Skeletal muscle cell (primary cell): ENCODE data around the gene DPP9.
"Not testable (repeated sequence)": the region's sequence is repeated elsewhere in the genome, so short reads cannot be mapped to it uniquely, and the experiment has no call there.

Experiments
- DNase-seq: peaks from one replicate; pipeline ENCODE4 v3.0.0-alpha.2; 2010; ENCODE audit warnings: low read depth
- H3K4me3 ChIP-seq: 2 replicates; pipeline ENCODE4 v1.5.1; 2011; ENCODE audit warnings: low read depth, mild to moderate bottlenecking, control low read depth, low read length, moderate library complexity

DPP9 gene

DNA sequence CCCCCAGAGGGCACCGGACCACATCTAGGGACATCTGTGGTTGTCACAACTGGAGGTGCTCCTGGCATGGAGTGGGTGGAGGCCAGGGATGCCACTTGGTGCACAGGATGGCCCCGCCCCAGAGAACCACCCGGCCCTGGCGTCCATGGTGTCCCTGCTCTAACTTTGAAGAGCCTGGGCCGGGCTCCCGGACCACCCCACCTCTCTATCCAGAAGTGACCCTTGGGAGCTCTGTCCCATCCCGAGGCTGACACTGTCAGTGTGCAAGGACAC lies 30.6 kb downstream of the DPP9 start:
- DNase-seq = no peak
- no peak overlapping the region for H3K4me3 ChIP-seq

DNA sequence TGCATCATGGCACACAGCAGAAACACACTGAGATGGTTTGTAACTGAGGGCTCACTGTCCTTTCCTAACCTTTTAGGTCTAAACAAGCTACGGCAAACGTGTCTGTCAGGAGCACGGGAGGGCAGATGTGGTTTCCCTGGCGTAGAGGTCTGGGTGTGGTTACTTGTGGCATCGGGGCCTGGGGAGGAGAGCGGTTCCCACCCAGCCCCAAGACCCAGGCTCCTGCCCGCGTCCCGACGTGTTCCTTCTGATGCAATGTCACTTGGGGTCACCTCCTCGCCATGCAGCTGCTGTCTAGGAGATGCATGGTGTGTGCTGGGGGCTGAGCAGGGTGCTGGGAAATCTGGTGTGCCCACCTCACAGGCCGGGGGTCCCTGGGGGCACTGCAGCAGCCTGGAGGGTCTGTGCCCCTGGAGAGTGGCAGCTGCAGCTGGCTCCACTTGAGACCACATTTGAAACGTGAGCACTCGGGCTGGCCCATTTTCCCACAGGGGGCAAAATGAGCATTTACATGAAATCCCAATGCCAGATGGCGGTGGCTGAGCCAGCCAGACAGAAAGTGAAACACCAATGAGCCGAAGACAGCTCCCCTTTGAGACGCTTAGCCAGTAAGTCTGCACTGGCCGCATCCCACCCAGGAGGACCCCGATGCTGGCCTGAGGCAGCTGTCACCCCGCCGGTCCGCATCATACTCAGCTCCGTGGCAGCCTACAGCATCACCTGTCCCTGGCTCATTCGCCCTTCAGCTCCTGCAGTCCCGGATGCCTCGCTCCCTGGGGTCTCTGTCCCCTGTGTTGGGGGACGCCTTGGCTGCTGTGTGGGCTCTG lies 31.2 kb downstream of the DPP9 start:
- no peak for DNase-seq
- no peak overlapping the region for H3K4me3 ChIP-seq

DNA sequence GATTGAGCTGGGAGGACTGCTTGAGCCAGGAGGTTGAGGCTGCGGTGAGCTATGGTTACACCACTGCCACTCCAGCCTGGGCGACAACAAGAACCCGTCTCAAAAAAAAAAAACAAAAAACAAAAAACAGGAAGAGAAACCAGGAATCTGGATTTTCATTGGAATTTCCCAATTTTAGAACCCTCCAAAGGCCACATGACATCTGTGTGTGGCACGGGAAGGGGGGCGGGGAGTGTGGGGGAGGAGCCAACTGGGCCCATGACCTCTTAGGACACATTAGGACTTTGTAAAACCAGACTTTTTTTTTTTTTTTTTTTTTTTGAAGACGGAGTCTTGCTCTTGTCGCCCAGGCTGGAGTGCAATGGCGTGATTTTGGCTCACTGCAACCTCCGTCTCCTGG lies 32.3 kb downstream of the DPP9 start:
- no peak overlapping the region for H3K4me3 ChIP-seq
- no peak for DNase-seq

DNA sequence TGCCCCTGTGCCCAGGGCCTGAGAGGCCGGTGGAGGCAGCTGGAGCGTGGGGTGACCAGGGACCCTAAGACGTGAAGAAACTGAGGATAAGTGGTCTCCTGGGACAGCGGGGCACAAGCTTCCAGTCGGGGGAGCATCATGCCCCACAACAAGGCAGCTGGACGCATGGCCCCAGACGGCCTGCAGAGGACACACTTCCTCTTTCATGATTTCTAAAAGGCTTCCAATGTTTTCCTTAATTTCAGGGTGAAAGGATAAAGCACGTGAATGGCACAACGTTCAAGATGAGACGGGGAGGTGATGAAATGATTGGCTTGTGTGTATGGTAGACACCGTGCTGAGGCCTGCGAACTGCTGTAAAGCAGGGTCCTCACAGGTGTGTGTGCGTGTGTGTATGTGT lies 33.3 kb downstream of the DPP9 start:
- no peak overlapping the region for H3K4me3 ChIP-seq
- no peak for DNase-seq

DNA sequence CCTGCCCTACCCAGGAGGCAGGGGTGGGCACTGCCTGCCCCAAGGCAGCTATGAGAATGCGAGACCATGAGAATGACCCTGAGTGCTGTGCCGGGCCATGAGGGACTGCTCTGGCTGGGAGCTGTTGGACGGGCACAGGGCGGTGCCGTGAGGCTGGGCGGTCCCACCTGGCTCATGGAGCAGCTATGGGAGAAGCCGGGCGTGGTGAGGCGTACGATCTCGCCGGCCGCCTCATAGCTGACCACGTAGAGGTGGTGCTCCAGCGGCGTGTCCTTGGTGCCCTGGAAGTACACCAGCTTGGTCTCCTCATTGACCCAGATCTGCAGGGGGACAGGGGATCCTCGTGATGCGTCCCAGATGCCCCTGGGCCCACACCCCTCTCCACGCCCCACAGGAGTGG lies 34.2 kb downstream of the DPP9 start:
- no peak overlapping the region for H3K4me3 ChIP-seq
- no peak for DNase-seq

DNA sequence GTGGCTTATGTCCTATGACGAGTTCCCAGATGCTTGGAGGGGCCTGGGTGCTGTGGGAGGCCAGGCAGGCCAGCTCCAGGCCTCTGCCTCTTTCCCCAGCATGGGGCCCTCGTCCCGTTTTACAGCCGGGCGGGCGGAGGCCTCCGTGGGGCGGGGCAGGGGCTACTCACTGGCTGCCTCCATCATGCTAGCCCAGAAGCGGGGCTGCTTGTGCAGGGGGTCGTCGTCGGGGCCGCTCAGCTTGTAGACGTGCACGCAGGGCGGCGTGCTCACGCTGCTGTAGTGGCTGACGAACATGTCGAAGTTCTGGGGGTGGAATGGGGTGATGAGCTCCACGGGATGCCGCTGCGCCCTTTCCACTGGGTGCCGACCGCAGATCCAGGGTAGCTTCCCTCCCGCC lies 35.1 kb downstream of the DPP9 start:
- no peak for DNase-seq
- H3K4me3 ChIP-seq = no peak overlapping the region

DNA sequence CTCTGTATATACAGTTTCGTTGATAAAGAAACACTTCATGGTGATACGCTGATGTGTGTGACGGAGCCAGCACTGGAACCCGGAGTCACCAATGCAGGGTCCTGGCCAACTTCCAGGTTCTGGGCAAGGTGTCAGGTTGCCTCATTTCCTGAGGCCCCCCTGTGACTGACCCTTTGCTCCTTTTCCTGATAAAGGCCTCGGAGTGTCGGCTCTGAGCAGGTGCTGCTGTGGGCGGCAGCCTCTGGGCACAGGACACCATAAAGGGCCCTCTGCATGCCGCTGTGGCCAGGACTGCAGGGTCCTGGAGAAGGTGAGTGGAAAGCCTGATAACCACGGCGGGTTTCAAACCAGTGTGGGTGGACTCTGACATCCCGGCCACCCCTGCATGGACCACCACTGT lies 36.2 kb downstream of the DPP9 start:
- DNase-seq = no peak
- H3K4me3 ChIP-seq = no peak overlapping the region

DNA sequence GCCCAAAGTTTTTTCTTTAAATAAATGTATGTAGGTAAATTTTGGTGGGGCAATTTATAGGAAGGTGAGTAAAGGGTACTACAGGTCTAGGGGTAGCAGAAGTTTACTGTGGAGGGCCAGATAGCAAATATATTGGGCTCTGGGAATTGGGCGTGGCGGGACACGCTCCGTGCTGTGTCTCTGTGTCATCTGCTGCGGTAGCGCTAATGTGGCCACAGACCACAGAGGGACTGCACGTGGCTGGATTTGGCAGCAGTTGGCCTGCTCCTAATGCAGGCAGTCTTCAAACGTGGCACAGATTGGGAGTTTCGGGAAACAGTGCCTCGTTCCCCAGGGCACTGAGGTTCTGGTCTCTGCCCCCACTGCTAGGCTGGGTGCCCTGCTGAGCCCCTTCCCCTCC lies 36.9 kb downstream of the DPP9 start:
- DNase-seq = no peak
- H3K4me3 ChIP-seq = no peak overlapping the region

DNA sequence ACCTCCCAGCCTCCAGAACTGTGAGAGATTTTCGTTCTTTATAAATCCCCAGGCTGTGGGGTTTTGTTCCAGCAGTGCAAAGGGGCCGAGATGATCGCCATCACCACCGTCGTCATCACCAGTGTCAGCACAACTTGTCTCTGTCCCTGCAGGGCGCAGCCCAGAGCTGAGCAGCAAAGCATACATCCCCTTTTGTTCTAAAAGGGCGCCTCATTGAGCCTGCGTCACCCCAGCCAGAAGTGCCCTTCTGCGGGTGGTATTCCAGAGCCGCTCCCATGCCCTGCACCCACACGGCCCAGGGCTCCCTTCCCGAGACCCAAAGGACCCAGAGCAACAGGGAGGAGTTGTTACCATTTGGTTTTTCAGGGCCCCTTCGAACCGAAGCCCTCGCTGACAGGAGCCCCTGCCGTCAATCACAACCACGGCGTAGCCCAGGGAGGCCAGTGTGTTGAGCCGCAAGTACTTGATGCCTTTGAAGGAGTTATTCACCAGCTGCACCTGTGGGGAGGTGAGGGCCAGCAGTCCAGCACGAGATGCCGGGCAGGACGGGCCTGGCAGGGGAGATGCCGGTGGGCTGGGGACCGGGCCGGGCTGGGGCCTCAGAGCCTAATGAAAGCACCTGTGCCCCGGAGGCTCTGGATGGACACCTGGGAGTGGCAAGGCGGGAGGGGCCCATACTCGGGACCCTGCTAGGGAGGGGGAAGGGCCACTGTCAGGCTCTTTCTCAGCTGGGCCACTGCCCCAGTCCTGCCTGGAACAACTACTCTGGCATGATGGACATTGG lies 39.1 kb downstream of the DPP9 start:
- no peak overlapping the region for H3K4me3 ChIP-seq
- no peak for DNase-seq

DNA sequence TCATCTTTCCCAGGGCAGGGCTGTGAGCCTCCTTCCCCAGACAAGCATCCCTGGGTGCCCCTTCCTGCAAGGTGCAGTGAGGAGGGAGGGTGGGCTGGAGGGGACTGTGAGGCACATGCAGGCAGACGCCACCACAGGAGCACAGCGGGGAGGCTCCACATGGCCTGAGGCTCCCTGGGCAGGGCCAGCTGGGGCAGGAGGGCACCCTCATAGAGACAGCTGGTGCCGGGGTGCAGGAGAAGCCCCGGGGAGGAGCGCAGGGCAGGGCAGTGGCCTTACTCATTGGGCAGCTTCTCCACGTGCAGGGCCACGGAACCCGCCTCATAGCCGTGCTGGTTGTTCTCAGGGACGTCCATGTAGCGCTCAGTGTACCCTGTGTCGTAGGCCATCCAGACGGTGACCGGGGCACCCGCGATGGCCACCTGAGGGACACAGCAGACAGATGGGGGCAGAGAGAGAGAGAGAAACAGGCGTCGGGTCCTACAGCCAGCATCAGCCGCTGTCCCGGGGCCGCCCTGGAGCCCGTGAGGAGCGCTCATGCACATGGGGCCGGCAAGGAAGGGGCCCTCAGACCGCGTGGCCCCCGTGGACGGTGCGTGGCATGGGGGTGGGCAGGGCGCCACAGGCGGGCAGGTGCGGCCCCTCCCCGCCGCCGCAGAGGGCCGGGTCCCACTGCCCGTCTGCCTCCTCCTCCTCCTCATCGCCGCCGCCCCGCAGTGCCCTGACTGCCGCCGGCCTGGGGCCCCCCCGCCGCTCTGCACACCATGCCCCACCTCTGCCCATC lies 41.0 kb downstream of the DPP9 start:
- DNase-seq = no peak

DNA sequence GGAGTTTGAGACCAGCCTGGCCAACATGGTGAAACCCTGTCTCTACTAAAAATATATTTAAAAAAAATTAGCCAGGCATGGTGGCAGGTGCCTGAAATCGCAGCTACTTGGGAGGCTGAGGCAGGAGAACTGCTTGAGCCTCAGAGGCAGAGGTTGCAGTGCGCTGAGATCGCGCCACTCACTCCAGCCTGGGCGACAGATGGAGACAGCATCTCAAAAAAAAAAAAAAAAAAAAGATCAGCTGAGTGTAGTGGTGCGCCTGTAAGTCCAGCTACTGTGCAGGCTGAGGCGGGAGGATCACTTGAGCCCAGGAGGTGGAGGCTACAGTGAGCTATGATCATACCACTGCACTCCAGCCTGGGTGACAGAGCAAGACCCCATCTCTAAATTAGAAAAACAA lies 43.6 kb downstream of the DPP9 start:
- H3K4me3 ChIP-seq, DNase-seq: not testable (repeated sequence)

More for the DNA sequence above, 41.0 kb downstream of the DPP9 start:
- no peak overlapping the region for H3K4me3 ChIP-seq

DNA sequence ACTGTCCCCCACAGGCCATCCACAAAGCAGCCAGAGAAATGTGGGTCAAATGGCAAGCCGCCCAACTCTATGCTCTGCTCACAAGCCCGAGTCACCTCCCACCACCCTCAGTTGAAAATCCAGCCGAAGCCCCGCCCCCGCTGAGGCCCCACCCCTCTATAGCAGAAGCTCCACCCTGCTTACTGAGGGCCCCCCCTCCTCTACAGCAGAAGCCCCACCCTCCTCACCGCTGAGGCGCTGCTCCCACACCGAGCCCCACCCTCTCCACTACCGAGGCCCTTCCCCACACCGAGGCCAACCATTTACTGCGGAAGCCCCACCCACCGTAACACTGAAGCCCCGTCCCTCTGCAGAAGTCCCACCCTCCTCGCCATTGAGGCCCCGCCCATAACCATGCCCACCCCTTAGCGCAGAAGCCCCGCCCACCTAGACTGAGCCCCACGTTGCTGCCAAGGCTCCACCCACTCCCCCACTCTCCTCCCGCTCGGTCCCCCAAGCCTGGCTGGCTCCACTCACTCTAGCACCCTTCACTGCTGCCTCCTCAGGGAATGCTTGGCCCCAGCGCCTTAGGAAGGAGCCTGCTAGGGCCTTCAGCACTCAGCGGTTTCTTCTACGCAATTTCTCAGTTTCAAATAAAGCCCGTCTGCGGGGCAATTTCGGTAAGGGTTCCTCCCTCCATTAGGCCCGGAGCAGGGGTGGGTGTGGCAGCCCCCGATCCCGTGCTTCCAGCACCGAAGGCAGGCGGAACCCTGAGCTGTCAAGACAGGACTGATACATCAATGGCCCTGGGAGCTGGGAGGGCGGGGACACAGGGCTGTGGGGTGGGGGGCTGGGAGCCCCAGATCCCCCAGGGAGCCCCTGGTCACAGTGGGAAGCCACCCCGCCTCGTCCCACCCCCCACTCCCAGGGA lies 44.5 kb downstream of the DPP9 start:
- DNase-seq = no peak
- no peak overlapping the region for H3K4me3 ChIP-seq

DNA sequence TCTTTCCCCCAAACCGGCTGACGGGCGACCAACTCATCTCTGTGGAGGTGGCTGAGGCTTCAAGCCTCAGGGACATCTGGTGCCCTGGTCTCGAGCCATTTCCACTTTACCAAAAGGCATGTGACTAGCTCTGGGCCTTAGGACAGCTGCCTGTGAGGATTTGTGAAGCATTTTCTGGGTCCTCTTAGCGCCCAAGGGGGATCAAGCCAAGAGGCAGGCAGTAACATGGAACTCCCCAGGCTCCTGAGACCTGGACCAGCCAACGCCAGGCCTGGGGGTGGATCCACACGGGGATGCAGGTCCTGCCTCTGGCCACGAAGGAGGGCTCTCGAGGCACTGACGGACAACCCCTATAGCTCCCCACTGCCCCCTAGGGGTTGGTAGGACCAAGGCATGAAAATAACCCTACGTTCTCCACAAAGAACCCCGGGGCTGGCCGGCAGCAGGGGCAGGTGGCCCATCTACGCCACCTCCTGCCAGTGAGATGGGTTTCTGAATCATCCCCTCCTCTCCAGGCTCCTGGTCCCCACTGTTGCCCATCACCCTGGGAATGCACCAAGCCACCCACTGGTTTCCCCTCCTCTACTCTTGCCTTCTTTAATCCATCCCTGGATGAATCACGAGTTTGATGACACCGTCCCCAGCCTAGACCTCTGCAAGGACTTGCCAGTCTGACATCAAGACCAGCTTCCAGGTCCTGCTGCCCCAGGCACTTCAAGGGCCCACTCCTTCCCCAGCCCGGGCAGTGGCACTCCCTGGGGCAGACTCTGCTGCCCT lies 46.5 kb downstream of the DPP9 start:
- DNase-seq = no peak
- H3K4me3 ChIP-seq = no peak overlapping the region

DNA sequence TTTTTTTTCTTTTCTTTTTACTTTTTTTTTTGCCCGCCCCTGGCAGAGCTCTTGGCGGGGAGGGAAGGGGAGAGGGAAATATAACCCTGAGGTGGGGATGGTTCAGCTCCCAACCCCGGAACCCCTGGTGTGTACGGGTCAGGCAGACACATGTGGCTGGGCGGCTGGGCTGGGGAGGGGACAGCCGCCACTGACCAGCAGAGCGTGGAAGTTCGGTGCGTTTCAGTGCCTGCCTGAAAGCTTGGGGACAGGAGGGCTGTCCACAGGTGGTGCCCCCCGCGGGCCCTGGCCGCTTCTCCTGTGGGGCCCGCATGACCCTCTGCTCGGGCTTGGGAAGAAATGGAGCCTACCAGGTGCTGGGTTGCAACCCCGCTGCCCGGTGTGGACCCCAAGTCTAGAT lies 48.3 kb downstream of the DPP9 start:
- no peak for DNase-seq
- H3K4me3 ChIP-seq = no peak overlapping the region

DNA sequence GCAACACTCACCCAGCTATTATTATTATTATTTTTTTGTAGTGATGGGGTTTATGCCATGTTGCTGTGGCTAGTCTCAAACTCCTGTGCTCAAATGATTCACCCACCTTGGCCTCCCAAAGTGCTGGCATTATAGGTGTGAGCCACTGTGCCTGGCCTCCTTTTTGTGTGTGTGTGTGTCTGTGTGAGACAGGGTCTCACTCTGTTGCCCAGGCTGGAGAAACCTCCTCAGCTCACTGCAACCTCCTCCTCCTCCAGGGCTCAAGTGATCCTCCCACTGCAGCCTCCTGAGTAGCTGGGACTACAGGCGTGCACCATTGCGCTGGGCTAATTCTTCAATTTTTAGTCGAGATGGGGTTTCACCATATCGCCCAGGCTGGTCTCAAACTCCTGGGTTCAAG lies 49.9 kb downstream of the DPP9 start:
- no peak overlapping the region for H3K4me3 ChIP-seq
- no peak for DNase-seq

DNA sequence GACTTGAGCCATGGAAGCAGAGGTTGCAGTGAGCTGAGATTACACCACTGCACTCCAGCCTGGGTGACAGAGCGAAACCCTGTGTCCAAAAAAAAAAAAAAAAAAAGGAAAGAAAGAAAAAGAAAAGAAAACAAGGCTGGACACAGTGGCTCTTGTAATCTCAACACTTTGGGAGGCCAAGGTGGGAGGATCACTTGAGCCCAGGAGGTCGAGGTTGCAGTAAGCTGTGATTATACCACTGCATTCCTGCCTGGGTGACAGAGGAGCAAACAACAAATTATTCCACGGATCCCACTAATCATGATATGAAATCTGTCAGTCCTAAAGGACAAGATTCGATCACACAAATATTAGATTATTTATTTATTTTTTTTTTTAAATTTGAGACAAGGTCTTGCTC lies 50.4 kb downstream of the DPP9 start:
- no peak for DNase-seq

DNA sequence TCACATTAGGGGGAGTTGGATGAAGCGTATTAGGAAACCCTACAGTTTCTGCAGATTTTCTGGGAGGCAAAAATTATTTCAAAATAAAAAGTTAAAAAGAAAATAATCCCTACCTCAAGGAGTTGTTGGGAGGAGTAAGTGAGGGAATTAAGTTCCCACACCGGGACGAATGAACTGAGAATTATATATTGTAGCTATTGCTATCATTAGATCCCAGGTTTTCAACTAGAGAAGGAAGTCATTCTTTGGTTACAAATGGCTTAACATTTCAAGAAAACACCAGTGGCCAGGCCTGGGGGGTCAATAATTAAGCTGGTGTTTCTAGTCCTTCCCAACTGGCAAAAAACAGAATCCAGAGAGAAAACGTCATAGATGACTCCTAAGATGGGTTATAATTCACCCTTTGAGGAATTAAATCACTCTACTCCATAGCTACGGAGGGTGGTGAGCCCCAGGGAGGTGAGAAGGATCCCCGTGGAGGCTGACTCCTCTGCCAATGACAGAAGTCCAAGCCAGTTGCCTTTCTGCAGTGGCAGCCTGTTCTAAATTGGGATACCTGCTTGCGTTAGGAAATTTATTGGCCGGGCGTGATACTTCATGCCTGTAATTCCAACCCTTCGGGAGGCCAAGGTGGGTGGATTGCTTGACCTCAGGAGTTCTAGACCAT lies 52.3 kb downstream of the DPP9 start:
- no peak for DNase-seq
- H3K4me3 ChIP-seq = no peak overlapping the region

More for the DNA sequence above, 50.4 kb downstream of the DPP9 start:
- no peak overlapping the region for H3K4me3 ChIP-seq
